ENCODE measurements around the gene CC2D2B.

DNA sequence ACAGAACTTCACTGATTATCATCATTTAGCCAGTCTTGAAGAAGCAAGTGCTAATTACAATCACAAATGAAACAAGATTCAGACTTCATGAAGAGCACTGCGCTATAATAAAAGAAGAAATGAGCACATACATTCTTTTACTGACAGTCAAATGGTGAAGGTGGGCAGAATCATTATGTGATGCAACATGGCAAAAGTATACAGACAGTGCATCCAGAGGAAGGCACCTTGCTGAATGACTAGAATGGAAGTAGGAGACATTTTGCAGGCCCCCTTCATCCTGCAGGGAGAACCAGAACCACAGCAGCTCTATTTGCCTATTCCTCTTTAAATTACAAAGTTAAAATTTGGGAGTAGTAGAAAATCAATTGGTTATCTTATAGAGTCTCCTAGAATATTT, 31.0 kb upstream of the CC2D2B start:
- no peak for TF ChIP-seq POLR2A (IDR thresholded peaks at IDR 0.05)
- TF ChIP-seq, protein P1, sequence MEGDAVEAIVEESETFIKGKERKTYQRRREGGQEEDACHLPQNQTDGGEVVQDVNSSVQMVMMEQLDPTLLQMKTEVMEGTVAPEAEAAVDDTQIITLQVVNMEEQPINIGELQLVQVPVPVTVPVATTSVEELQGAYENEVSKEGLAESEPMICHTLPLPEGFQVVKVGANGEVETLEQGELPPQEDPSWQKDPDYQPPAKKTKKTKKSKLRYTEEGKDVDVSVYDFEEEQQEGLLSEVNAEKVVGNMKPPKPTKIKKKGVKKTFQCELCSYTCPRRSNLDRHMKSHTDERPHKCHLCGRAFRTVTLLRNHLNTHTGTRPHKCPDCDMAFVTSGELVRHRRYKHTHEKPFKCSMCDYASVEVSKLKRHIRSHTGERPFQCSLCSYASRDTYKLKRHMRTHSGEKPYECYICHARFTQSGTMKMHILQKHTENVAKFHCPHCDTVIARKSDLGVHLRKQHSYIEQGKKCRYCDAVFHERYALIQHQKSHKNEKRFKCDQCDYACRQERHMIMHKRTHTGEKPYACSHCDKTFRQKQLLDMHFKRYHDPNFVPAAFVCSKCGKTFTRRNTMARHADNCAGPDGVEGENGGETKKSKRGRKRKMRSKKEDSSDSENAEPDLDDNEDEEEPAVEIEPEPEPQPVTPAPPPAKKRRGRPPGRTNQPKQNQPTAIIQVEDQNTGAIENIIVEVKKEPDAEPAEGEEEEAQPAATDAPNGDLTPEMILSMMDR (IDR thresholded peaks at IDR 0.05): no peak
